GM19397 (cell line): ENCODE results near the gene AP4M1.

Experiments
- ATAC-seq: cut with Tn5 transposase; IDR thresholded peaks from one replicate; pipeline ENCODE4 v1.9.1; 2021; ENCODE audit warnings: mild to moderate bottlenecking, moderate library complexity; ENCODE audit not compliant: unreplicated experiment

AP4M1 gene

DNA sequence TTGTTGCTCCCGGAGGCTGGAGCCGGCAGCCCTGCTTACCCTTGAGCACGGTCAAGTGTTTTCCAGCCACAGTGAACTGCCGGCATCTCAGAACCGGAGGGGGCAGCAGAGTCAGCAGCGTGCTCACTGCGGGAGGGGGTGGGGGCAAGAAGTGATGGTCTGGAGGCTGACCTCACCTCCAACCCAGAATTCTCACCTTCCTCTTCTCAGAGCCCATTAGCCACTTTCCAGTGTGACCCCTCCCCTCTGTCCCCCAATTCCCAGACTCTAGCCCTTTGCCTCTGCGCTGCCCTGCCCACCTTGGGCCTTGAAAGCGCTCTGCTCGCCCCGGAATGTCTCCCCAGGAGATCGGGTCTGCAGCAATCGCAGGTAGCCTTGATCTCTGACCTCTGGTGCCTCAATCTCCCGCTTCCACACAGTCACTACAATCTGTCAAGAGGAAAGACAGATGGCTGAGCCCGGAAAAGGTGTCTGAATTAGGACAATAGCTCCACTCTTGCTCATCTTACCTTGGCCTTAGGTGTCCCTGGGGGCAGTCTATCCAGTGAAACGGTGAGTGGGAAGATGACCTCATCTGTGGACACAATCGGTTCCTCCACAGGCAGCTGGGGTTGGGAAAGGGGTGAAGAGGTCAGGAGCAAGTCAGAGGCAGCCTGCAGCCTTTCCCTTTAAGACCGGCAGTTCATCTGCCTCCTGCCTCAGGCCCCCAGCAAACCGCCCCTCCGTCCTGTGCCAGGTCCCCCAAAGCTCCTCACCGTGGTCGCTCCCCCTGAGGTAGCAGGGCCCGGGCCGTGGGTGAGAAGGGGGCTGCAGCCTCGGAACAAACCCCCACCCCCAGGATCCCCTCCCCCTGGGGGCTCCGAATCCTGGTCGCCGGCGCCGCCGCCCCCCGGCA, 56.1 kb downstream of the AP4M1 start:
- no peak for ATAC-seq
